Fibroblast of pulmonary artery (primary cell): ENCODE measurements around the gene TSPAN14.

Source experiments
- DNase-seq: peaks from one replicate; pipeline ENCODE4 v3.0.0-alpha.2; 2010; ENCODE audit warnings: low read depth
- H3K4me3 ChIP-seq: replicated peaks from 2 replicates; pipeline ENCODE4 v1.5.1; 2011; ENCODE audit warnings: low read depth, mild to moderate bottlenecking, control low read depth, low read length, moderate library complexity
- TF ChIP-seq, protein P1 (sequence below): IDR thresholded peaks from 2 replicates; pipeline ENCODE4 v1.5.1; 2011; ENCODE audit warnings: mild to moderate bottlenecking, control low read depth, low read length, inconsistent platforms; ENCODE audit errors: missing control alignments

Gene TSPAN14

DNA sequence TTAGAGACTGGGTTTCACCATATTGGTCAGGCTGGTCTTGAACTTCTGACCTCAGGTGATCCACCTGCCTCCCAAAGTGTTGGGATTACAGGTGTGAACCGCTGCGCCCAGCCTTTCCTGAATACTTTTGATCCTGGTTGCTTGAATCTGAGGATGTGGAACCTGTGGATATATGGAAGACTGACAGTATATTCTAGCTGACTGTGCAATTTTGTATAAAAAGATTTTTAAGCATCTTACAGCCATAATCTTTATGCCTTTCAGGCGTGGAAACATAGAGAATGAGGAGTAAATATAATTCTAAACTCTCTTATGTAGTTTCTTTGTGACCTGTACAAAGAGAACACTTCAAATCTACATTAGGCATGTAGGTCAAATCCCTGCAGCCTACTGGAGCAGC lies 16.2 kb downstream of the TSPAN14 start:
- no peak for DNase-seq
- TF ChIP-seq, protein P1, sequence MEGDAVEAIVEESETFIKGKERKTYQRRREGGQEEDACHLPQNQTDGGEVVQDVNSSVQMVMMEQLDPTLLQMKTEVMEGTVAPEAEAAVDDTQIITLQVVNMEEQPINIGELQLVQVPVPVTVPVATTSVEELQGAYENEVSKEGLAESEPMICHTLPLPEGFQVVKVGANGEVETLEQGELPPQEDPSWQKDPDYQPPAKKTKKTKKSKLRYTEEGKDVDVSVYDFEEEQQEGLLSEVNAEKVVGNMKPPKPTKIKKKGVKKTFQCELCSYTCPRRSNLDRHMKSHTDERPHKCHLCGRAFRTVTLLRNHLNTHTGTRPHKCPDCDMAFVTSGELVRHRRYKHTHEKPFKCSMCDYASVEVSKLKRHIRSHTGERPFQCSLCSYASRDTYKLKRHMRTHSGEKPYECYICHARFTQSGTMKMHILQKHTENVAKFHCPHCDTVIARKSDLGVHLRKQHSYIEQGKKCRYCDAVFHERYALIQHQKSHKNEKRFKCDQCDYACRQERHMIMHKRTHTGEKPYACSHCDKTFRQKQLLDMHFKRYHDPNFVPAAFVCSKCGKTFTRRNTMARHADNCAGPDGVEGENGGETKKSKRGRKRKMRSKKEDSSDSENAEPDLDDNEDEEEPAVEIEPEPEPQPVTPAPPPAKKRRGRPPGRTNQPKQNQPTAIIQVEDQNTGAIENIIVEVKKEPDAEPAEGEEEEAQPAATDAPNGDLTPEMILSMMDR, result no peak
- no peak overlapping the region for H3K4me3 ChIP-seq

- DNase-seq, result no peak
- TF ChIP-seq, protein P1, result no peak
- no peak overlapping the region for H3K4me3 ChIP-seq
Observed at GRCh38 chr10:80471001-80471400, 16.9 kb downstream of the TSPAN14 start.

GRCh38 chr10:80471715-80472233 lies 17.7 kb downstream of the TSPAN14 start:
- DNase-seq, result no peak
- TF ChIP-seq, protein P1, result no peak
- no peak overlapping the region for H3K4me3 ChIP-seq

DNA sequence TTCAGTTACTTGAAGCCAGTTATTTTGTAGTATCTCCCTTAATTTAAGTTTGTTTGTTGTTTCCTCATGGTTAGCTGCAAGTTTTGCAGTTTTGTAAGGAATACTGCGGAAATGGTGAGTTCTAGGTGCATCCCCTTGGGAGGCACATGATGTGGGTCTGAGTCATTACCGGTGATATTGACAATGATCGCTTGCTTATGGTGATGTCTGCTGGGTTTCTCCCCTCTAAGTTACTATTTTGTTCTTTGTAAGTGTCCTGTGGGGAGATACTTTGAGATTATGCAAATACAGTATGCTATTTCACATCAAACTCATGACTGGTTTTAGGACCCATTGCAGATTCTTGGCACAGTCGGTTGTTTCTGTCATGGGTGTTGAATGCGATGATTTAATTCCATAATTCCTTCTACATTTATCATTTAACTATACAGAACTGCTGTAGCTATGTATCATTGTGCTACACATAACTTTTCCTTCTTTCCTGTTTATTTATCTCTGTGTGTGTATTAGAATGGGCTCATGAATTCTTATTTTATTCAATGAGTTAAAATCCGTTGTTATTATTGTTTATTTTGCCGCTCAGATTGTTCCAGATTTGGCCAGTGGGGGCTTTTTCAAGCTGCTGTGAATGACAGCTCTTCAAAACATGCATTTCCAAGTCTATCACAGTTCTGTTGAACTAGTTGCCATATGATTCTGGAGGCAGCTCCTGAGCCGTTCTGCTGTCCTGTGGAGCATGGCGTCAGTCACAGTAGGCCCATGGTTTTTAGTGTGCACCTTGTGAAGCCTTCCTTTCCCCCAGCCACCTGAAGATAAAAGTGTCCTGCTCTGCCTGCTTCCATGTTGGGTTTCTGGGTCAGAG lies 18.4 kb downstream of the TSPAN14 start:
- DNase-seq, result peak; percentile 97
- TF ChIP-seq, protein P1, result no peak

GRCh38 chr10:80473096-80473657 lies 19.1 kb downstream of the TSPAN14 start:
- TF ChIP-seq, protein P1, result no peak
- no peak overlapping the region for H3K4me3 ChIP-seq
- no peak for DNase-seq

More for the DNA sequence above, 18.4 kb downstream of the TSPAN14 start:
- H3K4me3 ChIP-seq, result no peak overlapping the region

DNA sequence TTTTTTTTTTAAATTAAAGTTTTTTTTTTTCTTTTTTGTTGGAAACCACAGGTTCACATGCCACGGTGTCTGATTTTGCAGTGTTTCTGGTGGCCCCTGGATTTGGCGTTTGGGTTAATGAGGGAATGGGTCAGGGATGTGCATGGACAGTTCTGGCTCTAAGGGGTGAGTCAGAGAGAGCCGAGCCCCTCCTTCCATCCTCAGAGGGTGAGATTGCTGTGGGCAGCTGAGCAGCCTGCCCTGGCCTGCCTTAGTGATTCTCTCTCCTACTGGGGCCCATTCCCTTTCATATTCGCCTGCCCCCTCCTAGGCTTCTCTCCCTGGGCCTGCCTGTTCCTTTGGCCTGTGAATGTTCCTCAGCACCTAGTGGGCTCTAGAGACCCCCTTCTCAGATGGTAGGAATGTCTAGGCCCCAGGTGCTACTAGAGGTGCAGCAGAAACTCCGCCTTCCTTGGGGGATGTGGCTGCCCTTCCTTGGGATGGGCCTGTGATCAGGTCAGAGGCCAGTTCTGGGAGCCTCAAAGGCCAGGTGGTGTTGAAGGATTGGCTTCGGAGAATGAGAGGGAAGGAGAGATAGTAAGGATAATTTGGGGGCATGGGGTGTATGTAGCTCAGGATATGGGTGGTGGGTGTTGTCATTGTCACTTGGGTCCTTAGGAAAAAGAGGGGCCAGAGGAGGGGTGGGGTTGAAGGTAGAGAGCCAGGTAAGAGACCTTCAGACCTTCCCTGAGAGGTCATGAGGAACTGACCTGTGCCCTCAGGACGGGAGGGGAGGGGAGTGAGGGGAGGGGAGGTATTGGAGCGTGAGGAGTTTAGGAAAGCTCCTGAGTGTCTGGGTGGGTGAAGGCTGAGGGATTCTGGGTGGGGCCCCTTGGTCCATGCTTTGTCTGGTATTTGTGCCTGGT lies 19.8 kb downstream of the TSPAN14 start:
- no peak overlapping the region for H3K4me3 ChIP-seq
- TF ChIP-seq, protein P1, result no peak
- DNase-seq, result no peak
